ENCODE measurements around the gene ZNF677. TPM values are rescaled to one million over a fixed set of nuclear protein-coding genes. Genes with fewer than 3 reads are reported as not detected.
"Not testable (repeated sequence)": the region's sequence is repeated elsewhere in the genome, so short reads cannot be mapped to it uniquely, and the experiment has no call there.

The ZNF677 gene
- total RNA-seq, 1 donor from 2014 or later = 15.8 TPM

GRCh38 chr19:53193535-53194222 lies 61.0 kb downstream of the ZNF677 start:
- H3K4me1 ChIP-seq = peaks cover 17% of the 10 kb centered on the region
- H3K27ac ChIP-seq = peak overlapping the region; percentile 48
- peak overlapping the region; percentile 83 for H3K4me3 ChIP-seq

GRCh38 chr19:53192771-53193534 lies 61.7 kb downstream of the ZNF677 start, which contains the start of gene ZNF665:
TSS of gene ZNF665 (minus strand) at chr19:53193358. CDS start at chr19:53182898, 10,460 bp downstream.
- H3K36me3 ChIP-seq = no peaks in the 10 kb centered on the region
- peaks cover 17% of the 10 kb centered on the region for H3K4me1 ChIP-seq
- DNase-seq (peak; percentile 94), ATAC-seq (peak; percentile 90 to 91)
- peak within 1 kb of the TSS; percentile 83 for H3K4me3 ChIP-seq
- no peaks in the 10 kb centered on the region for H3K9me3 ChIP-seq
- intact Hi-C loops (cut with DNase I) = no loop called here
- no peak for TF ChIP-seq CTCF (IDR thresholded peaks at IDR 0.05)
- no peaks in the 10 kb centered on the region for H3K27me3 ChIP-seq (ENCODE audit: low read depth)
- peak within 1 kb of the TSS; percentile 86 for H3K27ac ChIP-seq

More at GRCh38 chr19:53193535-53194222, 61.0 kb downstream of the ZNF677 start:
- TF ChIP-seq CTCF (IDR thresholded peaks at IDR 0.05) = no peak
- Histone ChIP-seq H3K9me3 (peaks cover 5% of the 10 kb centered on the region), H3K27me3 (ENCODE audit: low read depth) (no peaks in the 10 kb centered on the region), H3K36me3 (no peaks in the 10 kb centered on the region)
- ATAC-seq = no peak
- no peak for DNase-seq
- intact Hi-C loops (cut with DNase I) = no loop called here

- no peak overlapping the region for H3K4me3 ChIP-seq
- H3K27ac ChIP-seq = no peak overlapping the region
- intact Hi-C loops (cut with DNase I) = no loop called here
- H3K4me1 ChIP-seq = peaks cover 6% of the 10 kb centered on the region
- no peaks in the 10 kb centered on the region for H3K27me3 ChIP-seq (ENCODE audit: low read depth)
- no peak for TF ChIP-seq CTCF (IDR thresholded peaks at IDR 0.05)
- no peaks in the 10 kb centered on the region for H3K9me3 ChIP-seq
- ATAC-seq = no peak
- no peaks in the 10 kb centered on the region for H3K36me3 ChIP-seq
- no peak for DNase-seq
Measured at GRCh38 chr19:53190253-53190652, 64.4 kb downstream of the ZNF677 start.

GRCh38 chr19:53189691-53190198 lies 64.9 kb downstream of the ZNF677 start:
- H3K4me1 ChIP-seq; H3K36me3 ChIP-seq; DNase-seq; ATAC-seq; H3K27ac ChIP-seq; H3K9me3 ChIP-seq; H3K27me3 ChIP-seq (ENCODE audit: low read depth); intact Hi-C loops (cut with DNase I); H3K4me3 ChIP-seq: not testable (repeated sequence)

Other genes starting within 250 kb of the ZNF677 start
- gene ERVV-1, start 241.0 kb downstream of the ZNF677 start, total RNA-seq = not detected
- gene ERVV-2, start 210.1 kb downstream of the ZNF677 start, total RNA-seq = not detected
- gene ZNF160, start 151.5 kb downstream of the ZNF677 start, total RNA-seq = 35.5 TPM
- 4.0 TPM for gene ZNF415, start 122.0 kb downstream of the ZNF677 start, total RNA-seq
- gene ZNF347, start 95.8 kb downstream of the ZNF677 start, total RNA-seq = 13.1 TPM
- 4.5 TPM for gene ZNF665, start 61.5 kb downstream of the ZNF677 start, total RNA-seq
- not detected for gene VN1R2, start 3.4 kb upstream of the ZNF677 start, total RNA-seq
- gene VN1R4, start 12.8 kb upstream of the ZNF677 start, total RNA-seq = not detected
- 8.4 TPM for gene ZNF845, start 78.9 kb upstream of the ZNF677 start, total RNA-seq
- gene ZNF525, start 110.8 kb upstream of the ZNF677 start, total RNA-seq = 12.8 TPM
- gene ZNF765, start 140.3 kb upstream of the ZNF677 start, total RNA-seq = 16.2 TPM
- gene ZNF761, start 177.1 kb upstream of the ZNF677 start, total RNA-seq = 14.7 TPM
- gene ZNF813, start 212.9 kb upstream of the ZNF677 start, total RNA-seq = 5.3 TPM